HG02852 (cell line): Measurements from ENCODE around the gene CTNNA2.

Experiments used
- ATAC-seq: cut with Tn5 transposase; IDR thresholded peaks from one replicate; pipeline ENCODE4 v1.9.1; 2021; ENCODE audit warnings: mild to moderate bottlenecking, moderate library complexity; ENCODE audit not compliant: unreplicated experiment

The CTNNA2 gene

GRCh38 chr2:80303006-80303908, 790.4 kb downstream of the CTNNA2 start:
- no peak for ATAC-seq

- ATAC-seq, result no peak
These were observed 791.3 kb downstream of the CTNNA2 start, which contains the start of gene LRRTM1 for GRCh38 chr2:80303909-80304837. Gene LRRTM1 (minus strand): TSS chr2:80304752. CDS start chr2:80303819, 933 bp downstream.

GRCh38 chr2:80311304-80311703, 798.5 kb downstream of the CTNNA2 start:
- no peak for ATAC-seq

GRCh38 chr2:80312282-80312839, 799.5 kb downstream of the CTNNA2 start:
- no peak for ATAC-seq

DNA sequence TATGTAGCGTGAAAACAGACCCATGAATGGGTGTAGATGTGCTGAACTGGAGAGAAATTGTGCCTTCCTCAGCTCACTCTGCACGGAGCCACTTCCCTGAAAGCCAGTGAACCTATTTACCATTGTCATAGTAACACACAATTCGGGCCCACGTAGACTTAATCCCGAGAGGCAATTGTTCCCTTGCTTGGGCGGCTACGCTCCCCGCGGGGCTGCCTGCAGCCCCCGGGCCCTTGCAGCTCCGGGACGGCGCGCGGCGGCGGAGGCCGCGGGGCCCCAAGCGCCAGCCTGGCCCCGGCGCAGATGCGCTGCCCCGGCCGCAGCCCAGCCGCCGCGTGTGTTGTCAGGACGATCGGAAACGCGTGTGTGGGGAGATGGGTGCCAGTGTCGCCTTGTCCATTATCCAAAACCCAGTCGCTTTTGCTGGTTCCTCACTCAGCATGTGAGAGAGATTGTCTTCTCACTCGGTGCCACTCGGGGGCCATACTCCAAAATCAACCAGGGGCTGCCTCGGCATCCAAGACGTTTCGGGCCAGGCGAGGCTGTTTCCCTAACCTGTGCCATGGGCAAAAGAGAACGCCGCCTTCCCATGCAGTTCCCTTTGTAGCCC, 809.6 kb downstream of the CTNNA2 start:
- no peak for ATAC-seq

DNA sequence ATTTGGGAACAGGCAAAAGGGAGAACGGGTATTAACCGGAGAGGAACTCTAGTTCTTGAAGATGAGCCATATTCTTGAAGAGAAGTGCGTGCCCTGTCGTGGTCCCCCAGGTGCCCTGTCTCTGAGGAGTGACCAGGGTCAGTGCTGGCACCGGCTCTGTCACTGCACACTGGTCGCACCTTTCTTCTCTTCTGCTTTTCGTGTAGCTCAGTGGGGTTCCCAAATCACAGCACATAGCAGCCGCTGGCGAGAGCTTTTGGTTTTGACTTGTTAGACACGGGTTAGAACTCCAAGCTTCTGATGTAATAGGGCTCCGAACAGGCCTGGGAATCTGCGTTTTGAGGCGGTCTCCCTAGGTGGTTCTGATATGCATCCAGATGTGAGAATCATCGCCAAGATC, 810.1 kb downstream of the CTNNA2 start:
- ATAC-seq, result no peak

GRCh38 chr2:80323610-80324009, 810.8 kb downstream of the CTNNA2 start:
- ATAC-seq, result no peak

- no peak for ATAC-seq
These were observed 811.7 kb downstream of the CTNNA2 start for GRCh38 chr2:80324525-80324924.

DNA sequence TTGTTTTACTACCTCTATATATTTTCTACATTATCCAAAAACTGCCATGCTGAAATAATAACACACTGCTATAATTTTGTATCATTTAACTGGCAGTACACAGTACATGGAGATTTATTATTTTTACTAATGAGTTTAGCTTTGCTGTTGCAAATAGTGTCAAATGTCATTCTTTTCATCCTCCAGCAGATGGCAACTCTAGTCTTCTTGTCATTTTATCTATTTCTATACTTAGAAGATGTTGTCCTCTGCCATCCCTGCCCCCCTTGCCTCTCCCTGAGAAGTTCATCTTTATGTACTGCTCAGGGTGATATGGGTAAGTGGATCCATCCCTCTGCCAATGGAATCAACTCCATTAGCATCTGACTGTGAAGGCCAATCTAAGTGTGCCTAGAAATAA, 813.4 kb downstream of the CTNNA2 start:
- no peak for ATAC-seq

- no peak for ATAC-seq
These were observed 814.0 kb downstream of the CTNNA2 start for GRCh38 chr2:80326861-80327260.

DNA sequence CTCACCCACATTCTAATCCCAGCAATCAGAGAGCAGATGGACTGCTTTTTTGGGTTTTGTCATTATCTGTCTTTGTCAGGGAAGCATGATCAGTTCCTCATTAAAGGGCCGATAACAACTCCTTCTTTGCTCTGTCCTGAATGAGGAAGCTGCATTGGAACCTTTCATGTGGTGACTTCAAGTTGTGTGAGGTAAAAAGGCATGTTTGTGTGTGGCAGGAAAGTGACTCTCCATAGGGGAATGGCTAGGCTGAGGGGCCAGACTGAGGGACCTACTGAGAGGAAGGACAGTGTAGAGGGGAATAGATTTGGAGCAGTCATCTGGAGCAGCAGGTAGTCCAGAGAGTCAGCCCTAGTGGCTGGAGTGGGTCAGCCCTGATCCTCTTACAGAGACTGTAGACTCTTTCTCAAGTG, 815.3 kb downstream of the CTNNA2 start:
- ATAC-seq, result no peak

DNA sequence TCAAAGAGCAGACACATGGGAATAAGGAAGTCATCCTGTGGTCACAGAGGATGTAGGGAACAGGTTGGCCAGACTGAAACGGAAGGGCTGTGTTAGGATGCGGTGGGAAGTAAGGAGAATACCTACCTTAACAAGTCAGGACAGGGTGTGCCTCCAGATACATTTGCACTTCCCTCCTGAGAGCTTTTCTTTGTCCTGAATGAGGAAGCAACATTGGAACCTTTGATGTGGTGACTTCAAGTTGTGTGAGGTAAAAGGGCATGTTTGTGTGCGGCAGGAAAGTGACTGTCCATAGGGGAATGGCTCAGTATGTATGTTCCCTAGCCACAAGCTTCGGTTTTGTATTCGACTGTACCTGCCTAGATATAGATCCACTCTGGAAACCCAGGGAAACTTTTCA, 816.6 kb downstream of the CTNNA2 start:
- no peak for ATAC-seq

GRCh38 chr2:80330527-80331450, 817.9 kb downstream of the CTNNA2 start:
- ATAC-seq, result no peak

GRCh38 chr2:80333886-80334285, 821.0 kb downstream of the CTNNA2 start:
- ATAC-seq, result no peak

- ATAC-seq, result no peak
These were observed 822.6 kb downstream of the CTNNA2 start for GRCh38 chr2:80335411-80335810.

DNA sequence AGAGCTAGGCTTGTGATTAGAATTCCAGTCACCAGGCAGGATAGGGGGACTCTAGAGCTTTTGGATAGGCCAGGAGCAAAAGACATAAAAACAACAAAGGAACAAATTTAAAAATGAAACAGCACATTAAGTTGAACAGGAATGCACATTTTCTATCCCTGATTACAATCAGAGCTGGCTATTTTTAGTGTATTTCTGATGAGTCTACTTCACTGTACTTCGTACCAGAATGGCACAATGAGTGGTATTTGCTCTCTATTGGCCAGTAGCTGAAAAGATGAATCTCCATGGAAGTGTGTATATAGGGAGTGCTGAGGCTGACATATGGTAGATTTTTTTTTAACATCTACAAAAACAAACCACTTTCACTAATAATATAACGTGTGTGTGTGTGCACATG, 825.9 kb downstream of the CTNNA2 start:
- no peak for ATAC-seq

DNA sequence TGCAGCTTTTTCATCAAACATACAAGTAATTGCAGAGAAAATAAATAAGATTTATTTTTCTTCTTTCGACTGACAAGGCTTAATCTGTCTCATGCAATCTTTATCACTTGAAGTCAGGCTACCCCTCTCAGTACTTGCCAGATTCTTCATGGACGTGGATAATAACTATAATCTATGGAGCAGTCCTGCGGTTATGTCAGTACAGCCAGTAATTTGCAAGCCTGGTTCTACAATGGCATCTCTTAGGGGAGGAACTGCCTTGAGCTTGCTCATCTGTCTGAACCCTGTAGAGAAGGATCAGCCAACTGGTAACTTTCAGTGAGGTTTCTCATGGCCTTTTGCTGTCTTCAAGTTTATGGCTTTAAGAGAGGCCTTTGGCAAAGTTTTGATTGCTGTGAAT, 827.2 kb downstream of the CTNNA2 start:
- no peak for ATAC-seq

DNA sequence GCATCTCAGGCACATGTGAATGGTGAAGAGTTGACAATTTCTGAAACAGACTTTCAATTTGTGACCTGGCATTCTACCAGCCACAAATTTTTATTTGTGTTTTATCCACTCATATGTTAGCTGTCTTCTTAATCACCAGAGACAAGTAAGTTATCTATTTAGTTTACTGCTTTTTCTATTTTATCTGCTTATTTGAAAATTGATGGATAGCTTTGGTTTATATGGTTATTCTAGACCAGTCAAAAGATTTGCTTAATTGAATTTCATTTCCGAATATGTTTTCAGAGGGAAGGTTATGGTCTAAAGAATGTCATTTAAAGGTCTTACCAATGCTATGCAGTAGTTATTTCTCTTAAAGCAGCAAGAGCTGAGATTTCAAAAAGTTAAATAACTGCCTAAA, 835.2 kb downstream of the CTNNA2 start:
- ATAC-seq, result no peak

- ATAC-seq, result no peak
These were observed 836.1 kb downstream of the CTNNA2 start for GRCh38 chr2:80348953-80349352.

DNA sequence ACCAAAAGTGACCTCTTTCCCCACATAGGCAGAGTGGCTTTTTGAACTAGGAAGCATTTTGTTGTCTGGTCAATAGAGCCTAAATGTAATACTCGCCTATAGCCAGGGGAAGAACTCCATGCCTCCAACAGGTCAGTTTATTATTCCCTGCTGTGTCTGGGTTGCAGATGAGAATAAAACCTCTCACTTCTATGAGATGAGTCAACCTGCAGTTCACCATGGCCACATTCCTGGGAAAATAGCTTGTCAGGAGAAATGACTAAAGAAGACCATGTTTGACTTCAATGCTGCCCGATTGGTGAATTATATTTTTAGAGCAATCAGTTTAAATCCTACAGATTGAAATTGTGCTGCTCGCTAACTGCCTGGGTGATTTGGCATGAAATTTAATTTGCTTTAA, 838.4 kb downstream of the CTNNA2 start:
- no peak for ATAC-seq
